HG03432 (cell line): Measurements from ENCODE around the gene DNAJC7.
"Not testable (repeated sequence)": the region's sequence is repeated elsewhere in the genome, so short reads cannot be mapped to it uniquely, and the experiment has no call there.

Experiments
- ATAC-seq: cut with Tn5 transposase; IDR thresholded peaks from one replicate; pipeline ENCODE4 v1.9.1; 2021; ENCODE audit warnings: mild to moderate bottlenecking, moderate library complexity; ENCODE audit not compliant: unreplicated experiment

The DNAJC7 gene

GRCh38 chr17:42013740-42014139 is 3.5 kb downstream of the DNAJC7 start:
- not testable (repeated sequence) for ATAC-seq

GRCh38 chr17:42012363-42012762 is 4.9 kb downstream of the DNAJC7 start:
- not testable (repeated sequence) for ATAC-seq

- no peak for ATAC-seq
Measured at GRCh38 chr17:42010898-42011516, 6.2 kb downstream of the DNAJC7 start.

GRCh38 chr17:42010266-42010680 is 7.0 kb downstream of the DNAJC7 start:
- not testable (repeated sequence) for ATAC-seq

GRCh38 chr17:42009170-42009569 is 8.1 kb downstream of the DNAJC7 start:
- no peak for ATAC-seq

- ATAC-seq: no peak
Measured at GRCh38 chr17:42005166-42005565, 12.1 kb downstream of the DNAJC7 start.

GRCh38 chr17:42002792-42003301 is 14.4 kb downstream of the DNAJC7 start:
- no peak for ATAC-seq

GRCh38 chr17:42002175-42002791 is 15.0 kb downstream of the DNAJC7 start:
- no peak for ATAC-seq

- no peak for ATAC-seq
Measured at GRCh38 chr17:42001729-42002128, 15.5 kb downstream of the DNAJC7 start.

- no peak for ATAC-seq
Measured at GRCh38 chr17:42000413-42001133, 16.7 kb downstream of the DNAJC7 start.

- ATAC-seq: no peak
Measured at GRCh38 chr17:41998497-41998896, 18.7 kb downstream of the DNAJC7 start.

GRCh38 chr17:41996855-41997164 is 20.4 kb downstream of the DNAJC7 start:
- ATAC-seq: no peak

- ATAC-seq: no peak
Measured at GRCh38 chr17:41992576-41992975, 24.7 kb downstream of the DNAJC7 start.

GRCh38 chr17:41989702-41990419 is 27.4 kb downstream of the DNAJC7 start:
- no peak for ATAC-seq

- ATAC-seq: no peak
Measured at GRCh38 chr17:41988418-41988817, 28.8 kb downstream of the DNAJC7 start.

GRCh38 chr17:41987642-41988041 is 29.6 kb downstream of the DNAJC7 start:
- ATAC-seq: no peak

- no peak for ATAC-seq
Measured at GRCh38 chr17:41986634-41987033, 30.6 kb downstream of the DNAJC7 start.

- no peak for ATAC-seq
Measured at GRCh38 chr17:41985919-41986318, 31.3 kb downstream of the DNAJC7 start.

GRCh38 chr17:41984454-41984853 is 32.8 kb downstream of the DNAJC7 start:
- ATAC-seq: no peak

GRCh38 chr17:41982026-41982760 is 35.0 kb downstream of the DNAJC7 start:
- ATAC-seq: no peak

- ATAC-seq: no peak
Measured at GRCh38 chr17:41977991-41978390, 39.2 kb downstream of the DNAJC7 start.
